Muscle of back (tissue), 11 donors: ENCODE measurements around the gene CPSF4. TPM values are rescaled to one million over a fixed set of nuclear protein-coding genes. Genes with fewer than 3 reads are reported as not detected.
"Not testable (repeated sequence)": the region's sequence is repeated elsewhere in the genome, so short reads cannot be mapped to it uniquely, and the experiment has no call there.

Experiments used
- DNase-seq, 3 donors: peaks; one replicate each; pipeline versions ENCODE4 v3.0.0 to v3.0.0-alpha.2; 2013
- polyA plus RNA-seq, 10 donors: library from polyadenylated mRNA; unstranded; fragments of 120-200 nt; gene quantifications; one replicate each; pipeline ENCODE4 v1.2.1, GENCODE V29; 2013; ENCODE audit not compliant: insufficient read length in 10 of 10

CPSF4 gene
- polyA plus RNA-seq, 10 donors: 26.5 to 39.4 (median 30.3) TPM

DNA sequence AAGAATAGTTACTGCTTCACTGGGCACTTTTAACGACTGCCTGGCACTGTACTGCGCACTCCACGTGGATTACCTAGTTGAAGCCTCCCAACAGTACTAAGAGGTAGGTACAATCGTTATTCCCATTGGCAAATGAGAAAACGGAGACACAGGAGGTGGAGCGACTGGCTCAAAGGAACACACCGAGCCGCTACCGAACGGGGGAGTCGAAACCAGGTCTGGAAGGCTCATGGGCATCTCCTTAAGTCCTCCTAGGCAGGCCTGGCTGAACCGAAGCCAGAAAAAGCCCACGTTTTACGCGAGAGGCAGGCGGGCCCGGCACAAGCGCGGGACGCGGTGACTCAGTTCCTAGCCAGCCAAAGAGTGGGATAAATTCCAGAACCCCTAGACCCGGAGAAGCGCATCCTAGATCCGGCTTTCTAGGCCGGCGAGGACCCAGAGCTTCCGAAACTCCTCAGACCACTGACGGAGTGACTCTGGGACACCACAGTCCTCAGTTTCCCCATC lies 30.8 kb upstream of the CPSF4 start:
- peak in 2 of 3 donors; percentile 37 to 52 for DNase-seq

GRCh38 chr7:99408379-99409191 lies 30.2 kb upstream of the CPSF4 start, which contains the start of the genes BUD31 and PDAP1:
BUD31 (plus strand) TSS chr7:99408969; CDS start chr7:99411093, 2,124 bp downstream.
PDAP1 (minus strand) TSS chr7:99408597; CDS start chr7:99408548, 49 bp downstream.
- peak; percentile 94 to 99 (median 95) for DNase-seq

- DNase-seq: no peak
Measured at GRCh38 chr7:99409192-99409572, 29.6 kb upstream of the CPSF4 start.

DNA sequence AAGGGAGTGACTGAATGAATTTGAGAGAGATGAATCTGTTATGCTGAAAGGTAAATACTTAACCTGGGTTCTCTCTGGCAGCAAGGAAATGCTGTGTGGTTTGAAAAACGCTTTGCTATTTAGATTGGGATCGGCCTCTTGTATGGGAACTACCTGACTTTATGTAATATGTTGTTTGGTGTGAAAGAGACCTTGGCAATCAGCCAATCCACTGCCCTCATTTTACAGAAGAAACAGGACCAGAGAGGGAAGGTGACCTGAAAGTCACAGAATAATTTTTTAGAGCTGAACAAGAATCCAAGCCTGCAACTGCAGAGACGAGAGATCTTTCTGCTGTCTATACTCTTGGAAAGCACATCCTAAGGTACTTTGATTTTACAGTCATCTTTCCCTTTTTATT lies 28.9 kb upstream of the CPSF4 start:
- no peak for DNase-seq

- no peak for DNase-seq
Measured at GRCh38 chr7:99410635-99411034, 28.1 kb upstream of the CPSF4 start.

- DNase-seq: peak in 1 of 3 donors; percentile 53
Measured at GRCh38 chr7:99415513-99416127, 23.1 kb upstream of the CPSF4 start.

DNA sequence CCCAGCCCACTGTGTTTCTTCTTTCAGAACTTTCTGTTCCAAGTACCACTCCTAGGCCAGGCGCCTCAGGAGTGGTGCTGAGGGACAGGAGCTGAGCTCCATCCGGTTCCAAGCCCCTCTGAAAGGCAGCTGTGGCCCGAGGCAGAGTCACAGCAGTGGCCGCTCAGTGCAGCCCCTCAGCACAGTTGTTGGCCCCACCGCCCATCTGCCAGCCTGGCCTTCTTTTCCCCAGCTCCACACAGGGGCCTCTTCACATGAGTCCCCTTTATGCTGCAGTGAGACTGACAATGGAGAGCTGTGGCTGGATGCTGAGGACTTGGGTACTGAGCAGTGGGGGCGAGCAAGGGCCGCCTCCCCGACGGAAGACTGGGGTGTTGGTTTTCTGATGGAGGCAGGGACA lies 20.5 kb upstream of the CPSF4 start:
- no peak for DNase-seq

DNA sequence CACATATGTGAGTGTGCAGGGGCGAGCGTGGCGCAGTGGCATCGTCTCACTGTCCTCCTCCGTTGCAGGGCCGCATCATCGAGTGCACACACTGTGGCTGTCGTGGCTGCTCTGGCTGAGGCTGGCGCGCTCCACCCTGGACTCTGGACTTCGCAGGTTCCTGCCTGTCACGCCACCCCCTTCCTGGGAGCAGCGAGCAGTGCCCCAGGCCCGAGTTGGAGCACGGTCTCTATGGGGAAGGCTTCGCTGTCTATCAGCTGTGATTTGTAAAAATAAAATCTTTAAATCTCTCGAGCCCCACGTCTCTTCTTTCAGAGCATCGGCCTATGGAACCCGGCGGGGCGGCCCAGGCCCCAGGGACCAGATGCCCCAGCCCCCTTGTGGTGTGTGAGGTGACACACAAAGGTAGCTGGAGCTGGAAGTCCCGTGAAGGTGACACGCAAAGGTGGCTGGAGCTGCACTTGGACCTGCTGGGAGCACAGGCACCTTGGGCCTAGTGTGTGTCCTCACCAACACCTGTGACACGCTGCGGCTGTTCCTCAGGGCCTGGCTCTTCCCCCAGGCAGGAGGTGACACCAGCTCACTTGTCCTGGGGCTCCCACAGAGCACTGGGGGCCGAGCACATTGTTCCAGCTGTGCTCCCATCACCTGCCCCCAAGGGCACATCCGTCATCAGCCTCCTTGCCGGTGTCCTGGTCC lies 19.3 kb upstream of the CPSF4 start:
- DNase-seq: no peak

- DNase-seq: no peak
Measured at GRCh38 chr7:99420213-99420612, 18.5 kb upstream of the CPSF4 start.

DNA sequence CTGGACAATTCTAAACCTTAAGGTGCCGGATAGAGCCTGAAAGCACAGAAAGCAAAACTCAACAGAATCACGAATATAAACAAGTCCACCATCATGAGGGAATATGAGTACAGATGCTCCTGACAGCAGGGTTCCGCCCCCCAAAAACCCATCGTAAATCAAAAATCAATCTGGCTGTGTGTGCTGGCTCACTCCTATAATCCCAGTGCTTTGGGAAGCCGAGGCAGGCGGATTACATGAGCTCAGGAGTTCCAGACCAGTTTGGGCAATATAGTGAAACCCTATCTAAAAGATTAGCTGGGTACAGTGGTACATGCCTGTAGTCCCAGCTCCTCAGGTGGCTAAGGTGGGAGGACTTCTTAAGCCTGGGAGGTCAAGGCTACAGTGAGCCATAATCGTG lies 17.8 kb upstream of the CPSF4 start:
- DNase-seq: no peak

- no peak for DNase-seq
Measured at GRCh38 chr7:99422186-99422585, 16.6 kb upstream of the CPSF4 start.

DNA sequence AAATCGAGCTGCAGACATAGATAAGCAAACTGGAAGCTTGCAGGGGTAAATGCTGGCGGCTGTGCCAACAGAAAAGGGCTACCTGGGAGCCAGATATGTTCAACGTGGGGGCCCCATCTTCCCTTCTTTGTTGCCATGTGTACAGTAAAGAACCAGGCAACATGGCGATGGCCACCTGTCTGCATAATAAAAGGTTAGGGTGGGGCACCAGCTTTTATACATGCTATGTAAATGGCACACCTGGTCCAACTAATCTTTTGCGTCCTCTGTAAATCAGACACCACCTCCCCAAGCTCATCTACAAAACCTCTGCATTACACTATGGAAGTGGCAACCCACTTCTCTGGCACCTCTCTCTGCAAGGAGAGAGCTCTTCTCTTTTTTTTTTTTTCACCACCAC lies 16.1 kb upstream of the CPSF4 start:
- no peak for DNase-seq

- DNase-seq: no peak
Measured at GRCh38 chr7:99424932-99425730, 13.6 kb upstream of the CPSF4 start.

- no peak for DNase-seq
Measured at GRCh38 chr7:99428972-99429566, 9.7 kb upstream of the CPSF4 start.

DNA sequence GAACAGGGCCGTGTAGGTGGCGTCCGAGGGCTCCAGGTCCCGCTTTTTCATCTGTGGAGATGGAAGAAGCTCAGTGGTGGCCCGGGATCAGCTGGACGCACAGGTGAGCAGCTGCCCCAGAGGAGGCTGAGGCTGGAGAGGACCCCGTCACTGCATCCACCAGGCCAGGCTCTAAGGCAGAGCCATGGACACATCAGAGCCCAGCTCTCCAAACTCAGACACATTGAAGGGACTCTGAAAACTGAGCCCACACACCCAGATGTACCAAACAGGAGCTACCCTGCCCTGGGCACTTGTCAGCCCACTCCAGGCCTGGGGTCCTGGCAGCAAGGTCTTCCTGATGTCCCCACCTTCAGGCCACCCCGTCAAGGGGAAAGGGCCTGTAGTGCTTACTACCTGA lies 9.0 kb upstream of the CPSF4 start:
- no peak for DNase-seq

GRCh38 chr7:99431756-99432540 lies 6.8 kb upstream of the CPSF4 start:
- DNase-seq: not testable (repeated sequence)

- no peak for DNase-seq
Measured at GRCh38 chr7:99433158-99433557, 5.6 kb upstream of the CPSF4 start.

- no peak for DNase-seq
Measured at GRCh38 chr7:99437946-99438572, 684 bp upstream of the CPSF4 start.

DNA sequence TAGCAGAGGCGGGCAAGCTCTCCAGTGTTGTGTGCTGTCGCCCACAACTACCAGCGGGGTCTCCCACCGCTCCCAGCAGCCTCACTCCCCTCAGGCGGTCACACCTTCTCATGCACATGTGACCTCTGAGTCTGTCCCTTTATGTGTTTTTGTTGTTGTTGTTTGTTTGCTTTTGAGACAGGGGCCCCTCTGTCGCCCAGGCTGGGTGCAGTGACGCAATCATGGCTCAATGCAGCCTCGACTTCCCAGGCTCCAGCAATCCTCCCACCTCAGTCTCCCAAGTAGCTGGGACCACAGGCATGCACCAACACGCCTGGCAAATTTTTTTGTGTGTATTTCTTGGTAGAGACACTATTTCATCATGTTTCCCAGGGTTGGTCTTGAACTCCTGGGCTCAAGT lies 1.5 kb downstream of the CPSF4 start:
- no peak for DNase-seq

DNA sequence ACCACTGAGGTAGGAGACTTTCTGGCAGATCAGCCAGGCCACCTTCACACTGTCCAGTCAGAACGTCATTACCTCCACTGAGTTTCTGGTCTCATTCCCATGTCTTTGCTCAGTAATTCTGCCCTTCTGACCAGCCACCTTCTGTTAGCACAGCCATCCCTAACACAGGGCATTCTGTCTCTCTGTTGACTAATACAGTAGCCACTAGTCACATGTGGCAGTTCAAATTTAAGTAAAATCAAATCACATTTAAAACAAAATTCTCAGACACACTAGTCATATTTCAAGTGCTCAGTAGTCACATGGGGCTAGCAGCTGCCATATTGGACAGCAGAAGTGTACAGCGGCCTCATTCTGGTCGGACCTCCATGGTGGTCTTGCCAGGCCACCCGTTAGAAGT lies 7.4 kb downstream of the CPSF4 start:
- DNase-seq: no peak
